HEK293T (cell line): ENCODE measurements around the gene PLCG1.

Experiments used
- CTCF ChIA-PET: fragments of 350-600 bp; formaldehyde crosslinking; extraction: SDS; loops from one replicate; lab custom pipeline; 2021; ENCODE audit warnings: antibody characterized with exemption, inconsistent platforms; lab: Yijun Ruan, JAX
- POLR2A ChIA-PET: fragments of 350-600 bp; formaldehyde crosslinking; extraction: SDS; loops from one replicate; lab custom pipeline; 2020; ENCODE audit warnings: antibody characterized with exemption, inconsistent platforms; lab: Yijun Ruan, JAX
- DNase-seq: peaks from one replicate; pipeline ENCODE4 v3.0.0; 2012; ENCODE audit warnings: mixed read lengths; ENCODE audit errors: extremely low spot score
- ARNT ChIP-seq: fragments of 450-650 bp; IDR thresholded peaks from 2 replicates; pipeline ENCODE4 v1.6.1; 2017; ENCODE audit warnings: mild to moderate bottlenecking
- BHLHE40 ChIP-seq: fragments of 450-650 bp; IDR thresholded peaks from 2 replicates; pipeline ENCODE4 v1.6.1; 2016; ENCODE audit warnings: mild to moderate bottlenecking, moderate library complexity, borderline replicate concordance
- CTBP1 ChIP-seq: fragments of 450-650 bp; IDR thresholded peaks from 2 replicates; pipeline ENCODE4 v1.6.1; 2016; ENCODE audit warnings: borderline replicate concordance
- ELF4 ChIP-seq: fragments of 450-650 bp; IDR thresholded peaks from 2 replicates; pipeline ENCODE4 v1.6.1; 2017; ENCODE audit warnings: antibody characterized with exemption
- FOXA1 ChIP-seq: fragments of 450-650 bp; IDR thresholded peaks from 2 replicates; pipeline ENCODE4 v1.6.1; 2016; ENCODE audit warnings: mild to moderate bottlenecking
- FOXK2 ChIP-seq: fragments of 450-650 bp; IDR thresholded peaks from 2 replicates; pipeline ENCODE4 v1.6.1; 2016; ENCODE audit warnings: mild to moderate bottlenecking
- FOXM1 ChIP-seq: fragments of 450-650 bp; IDR thresholded peaks from 2 replicates; pipeline ENCODE4 v1.6.1; 2017; ENCODE audit warnings: mild to moderate bottlenecking, borderline replicate concordance
- HDGF ChIP-seq: fragments of 450-650 bp; IDR thresholded peaks from 2 replicates; pipeline ENCODE4 v1.6.1; 2017; ENCODE audit warnings: antibody characterized with exemption, borderline replicate concordance
- L3MBTL2 ChIP-seq: fragments of 450-650 bp; conservative IDR thresholded peaks from 2 replicates; pipeline ENCODE4 v1.6.1; 2016; ENCODE audit warnings: mild to moderate bottlenecking
- LEF1 ChIP-seq: fragments of 450-650 bp; IDR thresholded peaks from 2 replicates; pipeline ENCODE4 v1.6.1; 2017; ENCODE audit warnings: mild to moderate bottlenecking, borderline replicate concordance
- NFRKB ChIP-seq: fragments of 450-650 bp; IDR thresholded peaks from 2 replicates; pipeline ENCODE4 v1.6.1; 2016; ENCODE audit warnings: mild to moderate bottlenecking, moderate library complexity
- PKNOX1 ChIP-seq: fragments of 450-650 bp; IDR thresholded peaks from 2 replicates; pipeline ENCODE4 v1.6.1; 2016
- SP1 ChIP-seq: fragments of 450-650 bp; IDR thresholded peaks from 2 replicates; pipeline ENCODE4 v1.6.1; 2017
- SUZ12 ChIP-seq: fragments of 450-650 bp; IDR thresholded peaks from 2 replicates; pipeline ENCODE4 v1.6.1; 2016; ENCODE audit warnings: mild to moderate bottlenecking
- TARDBP ChIP-seq: fragments of 450-650 bp; IDR thresholded peaks from 2 replicates; pipeline ENCODE4 v1.6.1; 2016
- ZNF384 ChIP-seq: fragments of 450-650 bp; IDR thresholded peaks from 2 replicates; pipeline ENCODE4 v1.6.1; 2016

PLCG1 gene

GRCh38 chr20:41136680-41137613 lies at the start of gene PLCG1:
Gene PLCG1 (plus strand): TSS chr20:41137543. CDS start chr20:41137642, 99 bp downstream.
- TF ChIP-seq LEF1, result 0 out of 2 replicates have a peak, but pooled peaks have one; percentile 25
- peak; percentile 63; the same call in 1 of the 2 replicates for TF ChIP-seq ARNT
- no peak for TF ChIP-seq SP1
- TF ChIP-seq NFRKB, result no peak
- TF ChIP-seq PKNOX1, result peak; percentile 98
- DNase-seq, result peak; percentile 93
- ChIA-PET CTCF (interaction anchor here (0.5 to 1.4 kb wide), 2 partner anchors 144 to 173 kb away, joined by 3 to 5 read pairs; no protein-coding TSS in a partner anchor), POLR2A (interaction anchor here (0.6 to 1.1 kb wide), 4 partner anchors 10 to 95 kb away, joined by 3 read pairs; no protein-coding TSS in a partner anchor)

- no peak for TF ChIP-seq ARNT
- TF ChIP-seq SUZ12, result no peak
- no peak for TF ChIP-seq HDGF
- TF ChIP-seq SP1, result no peak
- ChIA-PET POLR2A (no interaction called here), CTCF (no interaction called here)
- DNase-seq, result no peak
Observed at GRCh38 chr20:41087777-41088176, 49.6 kb upstream of the PLCG1 start.

GRCh38 chr20:41089555-41089954 lies 47.8 kb upstream of the PLCG1 start:
- TF ChIP-seq LEF1 (no peak), SP1 (no peak), PKNOX1 (no peak), FOXM1 (no peak), ARNT (no peak)
- ChIA-PET CTCF (no interaction called here), POLR2A (no interaction called here)
- DNase-seq, result no peak

GRCh38 chr20:41091927-41092326 lies 45.4 kb upstream of the PLCG1 start:
- POLR2A ChIA-PET, result no interaction called here
- CTCF ChIA-PET, result interaction anchor here (1.2 kb wide), 1 partner anchor 101 kb away, joined by 6 read pairs; no protein-coding TSS in a partner anchor
- TF ChIP-seq ELF4 (no peak), SUZ12 (no peak), HDGF (no peak), FOXA1 (no peak), L3MBTL2 (no peak), NFRKB (no peak)

GRCh38 chr20:41094353-41095055 lies 42.8 kb upstream of the PLCG1 start:
- DNase-seq, result no peak
- ChIA-PET CTCF (interaction anchor here (0.5 to 3.1 kb wide), 9 partner anchors 9 to 778 kb away, joined by 3 to 21 read pairs (median 4); no protein-coding TSS in a partner anchor), POLR2A (interaction anchor here (0.9 kb wide), 1 partner anchor 10 kb away, joined by 3 read pairs; no protein-coding TSS in a partner anchor)
- TF ChIP-seq TARDBP (no peak), SP1 (no peak), ELF4 (no peak), PKNOX1 (no peak), FOXK2 (no peak), SUZ12 (no peak), CTBP1 (no peak), FOXM1 (no peak), ZNF384 (no peak), NFRKB (no peak), BHLHE40 (no peak), L3MBTL2 (no peak), LEF1 (no peak)

More at GRCh38 chr20:41091927-41092326, 45.4 kb upstream of the PLCG1 start:
- DNase-seq, result no peak
